HepG2 (cell line): ENCODE measurements around the gene CXADR. TPM values are rescaled to one million over a fixed set of nuclear protein-coding genes. Genes with fewer than 3 reads are reported as not detected.

Source experiments
- DMTF1 ChIP-seq: sonication (generic); formaldehyde crosslinking; IDR thresholded peaks from 2 replicates; pipeline ENCODE4 v1.4.0; 2020; ENCODE audit warnings: mild to moderate bottlenecking, missing genetic modification reagents
- GATAD1 ChIP-seq: IDR thresholded peaks from 2 replicates; pipeline ENCODE4 v1.6.1; 2016; ENCODE audit warnings: missing genetic modification reagents, missing compliant biosample characterization
- MEF2D ChIP-seq: sonication (generic); formaldehyde crosslinking; IDR thresholded peaks from 2 replicates; pipeline ENCODE4 v1.5.1; 2020; ENCODE audit warnings: mild to moderate bottlenecking, missing genetic modification reagents
- NONO ChIP-seq, 2 experiments: fragments of 450-650 bp in 1 of 2; sonication (generic) in 1 of 2; formaldehyde crosslinking in 1 of 2; IDR thresholded peaks in 1 of 2; conservative IDR thresholded peaks in 1 of 2; 2 replicates each; pipeline versions ENCODE4 v1.6.1 to v1.8.0; 2017 to 2022; ENCODE audit warnings: mild to moderate bottlenecking in 1 of 2, missing genetic modification reagents in 1 of 2, moderate library complexity in 1 of 2
- NPAS2 ChIP-seq: sonication (generic); formaldehyde crosslinking; IDR thresholded peaks from 2 replicates; pipeline ENCODE4 v1.8.0; 2022; ENCODE audit warnings: mild to moderate bottlenecking, missing genetic modification reagents, borderline replicate concordance
- SAP130 ChIP-seq: IDR thresholded peaks from 2 replicates; pipeline ENCODE4 v1.6.1; 2016; ENCODE audit warnings: low read depth
- SMARCC2 ChIP-seq: fragments of 450-650 bp; IDR thresholded peaks from 2 replicates; pipeline ENCODE4 v1.6.1; 2017; ENCODE audit warnings: antibody characterized with exemption, mild to moderate bottlenecking
- TCF7L2 ChIP-seq: IDR thresholded peaks from 2 replicates; pipeline ENCODE4 v1.6.1; 2011; ENCODE audit warnings: mild to moderate bottlenecking, low read depth, low read length, moderate library complexity
- ZFP1 ChIP-seq: IDR thresholded peaks from 2 replicates; pipeline ENCODE4 v1.6.1; 2016
- ZFP37 ChIP-seq: sonication (generic); formaldehyde crosslinking; IDR thresholded peaks from 2 replicates; pipeline ENCODE4 v1.4.0; 2020; ENCODE audit warnings: missing genetic modification reagents, borderline replicate concordance
- ZNF225 ChIP-seq: sonication (generic); formaldehyde crosslinking; IDR thresholded peaks from 2 replicates; pipeline ENCODE4 v1.4.0; 2020; ENCODE audit warnings: mild to moderate bottlenecking, missing genetic modification reagents
- ZNF260 ChIP-seq: sonication (generic); formaldehyde crosslinking; IDR thresholded peaks from 2 replicates; pipeline ENCODE4 v1.4.0; 2020; ENCODE audit warnings: missing genetic modification reagents, low read depth, mild to moderate bottlenecking, borderline replicate concordance
- ZNF317 ChIP-seq: sonication (generic); formaldehyde crosslinking; IDR thresholded peaks from 2 replicates; pipeline ENCODE4 v1.5.0; 2020; ENCODE audit warnings: mild to moderate bottlenecking, missing genetic modification reagents
- ZNF343 ChIP-seq: sonication (generic); formaldehyde crosslinking; IDR thresholded peaks from 2 replicates; pipeline ENCODE4 v1.4.0; 2020; ENCODE audit warnings: mild to moderate bottlenecking, missing genetic modification reagents
- ZNF383 ChIP-seq: sonication (generic); formaldehyde crosslinking; IDR thresholded peaks from 2 replicates; pipeline ENCODE4 v1.4.0; 2020; ENCODE audit warnings: missing genetic modification reagents, mild to moderate bottlenecking, borderline replicate concordance
- ZNF546 ChIP-seq: sonication (generic); formaldehyde crosslinking; conservative IDR thresholded peaks from 2 replicates; pipeline ENCODE4 v1.8.1; 2023; ENCODE audit warnings: mild to moderate bottlenecking, missing genetic modification reagents
- polyA plus RNA-seq, 8 experiments: library from polyadenylated mRNA; depleted of rRNA in 3 of 8; stranded (reverse) in 7 of 8; unstranded in 1 of 8; fragments of >200 nt; fragmentation: Illumina TruSeq in 4 of 8; extraction: Trizol in 4 of 8; gene quantifications; 2 replicates each; pipeline versions ENCODE4 v1.2.1 to v1.2.3, GENCODE V29; 2011 to 2016; ENCODE audit warnings: low read depth in 4 of 8, missing spikeins in 1 of 8, mixed read lengths in 1 of 8; ENCODE audit not compliant: insufficient read depth in 1 of 8
- total RNA-seq, 5 experiments: library from RNA; depleted of rRNA; stranded (reverse); fragments of >200 nt; fragmentation: Illumina TruSeq; extraction: Trizol; gene quantifications; 2 replicates each; pipeline ENCODE4 v1.2.3, GENCODE V29; 2016; ENCODE audit warnings: low read depth in 1 of 5
- TF ChIP-seq, protein P1 (sequence below): sonication (generic); formaldehyde crosslinking; IDR thresholded peaks from 2 replicates; pipeline ENCODE4 v1.4.0; 2020; ENCODE audit warnings: missing genetic modification reagents; ENCODE audit errors: not compliant biosample characterization
- TF ChIP-seq, protein P2 (sequence below): fragments of 450-650 bp; IDR thresholded peaks from 2 replicates; pipeline ENCODE4 v1.6.1; 2017; ENCODE audit warnings: mild to moderate bottlenecking

CXADR gene
- total and polyA plus RNA-seq, 2 of the 13 experiments (the other 11 are each of a cell fraction or from before 2014, with no cell fraction given), result 86.8 to 110 TPM

DNA sequence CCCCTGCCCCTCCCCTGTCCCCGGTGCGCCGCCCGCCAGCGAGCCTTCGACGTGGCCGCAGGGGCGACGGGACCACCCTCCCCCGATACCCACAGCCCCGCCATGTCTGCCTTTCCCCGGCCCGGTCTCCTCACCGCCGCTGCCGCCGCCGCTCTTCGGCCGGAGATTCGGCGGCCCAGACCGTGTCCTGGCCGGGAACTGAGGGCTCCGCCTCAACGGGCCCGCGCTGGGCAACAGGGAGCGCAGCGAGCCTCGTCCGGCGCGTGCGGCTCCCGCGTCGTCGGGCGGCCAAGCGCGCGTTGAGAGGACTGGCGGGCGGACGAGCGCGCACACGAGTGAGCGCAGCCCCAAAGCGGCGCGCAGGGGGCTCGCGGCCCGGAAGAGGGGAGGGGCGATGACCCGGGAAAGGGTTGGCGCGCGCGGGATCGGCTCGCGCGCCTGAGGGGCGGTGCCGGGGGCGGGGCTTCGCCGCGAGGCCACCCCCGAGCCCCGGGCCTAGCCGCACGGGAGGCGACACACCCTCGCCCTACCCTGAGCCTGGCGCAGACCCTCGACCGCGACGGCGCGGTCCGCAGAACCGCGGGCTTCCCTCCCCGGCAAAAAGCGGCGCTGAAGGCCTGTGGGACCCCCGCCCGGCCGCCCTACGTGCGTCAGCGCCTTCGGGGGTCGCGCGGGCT, 99.9 kb downstream of the CXADR start, which contains the start of gene BTG3 (continued):
- no peak for TF ChIP-seq ZFP1 (CRISPR knock-in tag)
- TF ChIP-seq TCF7L2, result no peak
- TF ChIP-seq NPAS2 (CRISPR knock-in tag), result no peak
- TF ChIP-seq SAP130 (CRISPR knock-in tag), result peak; percentile 67
- TF ChIP-seq ZNF225 (CRISPR knock-in tag), result 0 out of 2 replicates have a peak, but pooled peaks have one; percentile 61
- no peak for TF ChIP-seq ZNF317 (CRISPR knock-in tag)
- no peak for TF ChIP-seq MEF2D (CRISPR knock-in tag)
- TF ChIP-seq ZNF343, result no peak; the same call in 1 of the 2 replicates
- no peak for TF ChIP-seq ZNF383 (CRISPR knock-in tag)
- no peak for TF ChIP-seq NONO (IDR thresholded peaks at IDR 0.05)
- peak; percentile 73 for TF ChIP-seq NONO (CRISPR knock-in tag; conservative IDR thresholded peaks at IDR 0.05)
- TF ChIP-seq, protein P1, sequence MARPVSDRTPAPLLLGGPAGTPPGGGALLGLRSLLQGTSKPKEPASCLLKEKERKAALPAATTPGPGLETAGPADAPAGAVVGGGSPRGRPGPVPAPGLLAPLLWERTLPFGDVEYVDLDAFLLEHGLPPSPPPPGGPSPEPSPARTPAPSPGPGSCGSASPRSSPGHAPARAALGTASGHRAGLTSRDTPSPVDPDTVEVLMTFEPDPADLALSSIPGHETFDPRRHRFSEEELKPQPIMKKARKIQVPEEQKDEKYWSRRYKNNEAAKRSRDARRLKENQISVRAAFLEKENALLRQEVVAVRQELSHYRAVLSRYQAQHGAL (CRISPR knock-in tag), result no peak
- peak; percentile 35; the same call in 1 of the 2 replicates for TF ChIP-seq GATAD1 (CRISPR knock-in tag)
- no peak for TF ChIP-seq DMTF1 (CRISPR knock-in tag)
- TF ChIP-seq, protein P2, sequence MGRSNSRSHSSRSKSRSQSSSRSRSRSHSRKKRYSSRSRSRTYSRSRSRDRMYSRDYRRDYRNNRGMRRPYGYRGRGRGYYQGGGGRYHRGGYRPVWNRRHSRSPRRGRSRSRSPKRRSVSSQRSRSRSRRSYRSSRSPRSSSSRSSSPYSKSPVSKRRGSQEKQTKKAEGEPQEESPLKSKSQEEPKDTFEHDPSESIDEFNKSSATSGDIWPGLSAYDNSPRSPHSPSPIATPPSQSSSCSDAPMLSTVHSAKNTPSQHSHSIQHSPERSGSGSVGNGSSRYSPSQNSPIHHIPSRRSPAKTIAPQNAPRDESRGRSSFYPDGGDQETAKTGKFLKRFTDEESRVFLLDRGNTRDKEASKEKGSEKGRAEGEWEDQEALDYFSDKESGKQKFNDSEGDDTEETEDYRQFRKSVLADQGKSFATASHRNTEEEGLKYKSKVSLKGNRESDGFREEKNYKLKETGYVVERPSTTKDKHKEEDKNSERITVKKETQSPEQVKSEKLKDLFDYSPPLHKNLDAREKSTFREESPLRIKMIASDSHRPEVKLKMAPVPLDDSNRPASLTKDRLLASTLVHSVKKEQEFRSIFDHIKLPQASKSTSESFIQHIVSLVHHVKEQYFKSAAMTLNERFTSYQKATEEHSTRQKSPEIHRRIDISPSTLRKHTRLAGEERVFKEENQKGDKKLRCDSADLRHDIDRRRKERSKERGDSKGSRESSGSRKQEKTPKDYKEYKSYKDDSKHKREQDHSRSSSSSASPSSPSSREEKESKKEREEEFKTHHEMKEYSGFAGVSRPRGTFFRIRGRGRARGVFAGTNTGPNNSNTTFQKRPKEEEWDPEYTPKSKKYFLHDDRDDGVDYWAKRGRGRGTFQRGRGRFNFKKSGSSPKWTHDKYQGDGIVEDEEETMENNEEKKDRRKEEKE, result no peak
- TF ChIP-seq SMARCC2, result no peak
- TF ChIP-seq ZNF260 (CRISPR knock-in tag), result no peak
- no peak for TF ChIP-seq ZFP37 (CRISPR knock-in tag)
- TF ChIP-seq ZNF546 (CRISPR knock-in tag), result 0 out of 2 replicates have a peak, but pooled peaks have one; percentile 63
